GM12875 (cell line): ENCODE results near the gene ITIH4.

ENCODE experiments used
- H3K4me3 ChIP-seq: one replicate; pipeline ENCODE4 v1.5.1; 2011; ENCODE audit warnings: low read depth, low read length, control low read depth
- CTCF ChIP-seq: IDR thresholded peaks from 2 replicates; pipeline ENCODE4 v1.5.1; 2011; ENCODE audit warnings: low read depth, mild to moderate bottlenecking, control low read depth, inconsistent platforms, low read length, moderate library complexity, borderline replicate concordance; ENCODE audit not compliant: insufficient read depth

The ITIH4 gene

GRCh38 chr3:52774901-52775864 is 55.3 kb downstream of the ITIH4 start:
- H3K4me3 ChIP-seq = no peak overlapping the region
- TF ChIP-seq CTCF = no peak

GRCh38 chr3:52774066-52774713 is 56.3 kb downstream of the ITIH4 start:
- TF ChIP-seq CTCF = no peak
- no peak overlapping the region for H3K4me3 ChIP-seq

GRCh38 chr3:52773361-52774065 is 57.0 kb downstream of the ITIH4 start:
- TF ChIP-seq CTCF = no peak

GRCh38 chr3:52771702-52772101 is 58.8 kb downstream of the ITIH4 start:
- TF ChIP-seq CTCF = no peak
- H3K4me3 ChIP-seq = no peak overlapping the region

More at GRCh38 chr3:52773361-52774065, 57.0 kb downstream of the ITIH4 start:
- no peak overlapping the region for H3K4me3 ChIP-seq

GRCh38 chr3:52771334-52771681 is 59.2 kb downstream of the ITIH4 start:
- peak overlapping the region; percentile 82 for H3K4me3 ChIP-seq
- no peak for TF ChIP-seq CTCF

- peak within 1 kb of the TSS; percentile 82 for H3K4me3 ChIP-seq
- TF ChIP-seq CTCF = no peak
Observed at GRCh38 chr3:52770496-52771333, 59.8 kb downstream of the ITIH4 start, which contains the start of gene NEK4. Gene NEK4 (minus strand): TSS chr3:52770940. CDS start chr3:52770746, 194 bp downstream.
